GM19395 (cell line): ENCODE data around the gene NHEJ1.

ENCODE experiments used
- ATAC-seq: cut with Tn5 transposase; IDR thresholded peaks from one replicate; pipeline ENCODE4 v1.9.1; 2021; ENCODE audit warnings: mild to moderate bottlenecking, moderate library complexity; ENCODE audit not compliant: unreplicated experiment

Gene NHEJ1

DNA sequence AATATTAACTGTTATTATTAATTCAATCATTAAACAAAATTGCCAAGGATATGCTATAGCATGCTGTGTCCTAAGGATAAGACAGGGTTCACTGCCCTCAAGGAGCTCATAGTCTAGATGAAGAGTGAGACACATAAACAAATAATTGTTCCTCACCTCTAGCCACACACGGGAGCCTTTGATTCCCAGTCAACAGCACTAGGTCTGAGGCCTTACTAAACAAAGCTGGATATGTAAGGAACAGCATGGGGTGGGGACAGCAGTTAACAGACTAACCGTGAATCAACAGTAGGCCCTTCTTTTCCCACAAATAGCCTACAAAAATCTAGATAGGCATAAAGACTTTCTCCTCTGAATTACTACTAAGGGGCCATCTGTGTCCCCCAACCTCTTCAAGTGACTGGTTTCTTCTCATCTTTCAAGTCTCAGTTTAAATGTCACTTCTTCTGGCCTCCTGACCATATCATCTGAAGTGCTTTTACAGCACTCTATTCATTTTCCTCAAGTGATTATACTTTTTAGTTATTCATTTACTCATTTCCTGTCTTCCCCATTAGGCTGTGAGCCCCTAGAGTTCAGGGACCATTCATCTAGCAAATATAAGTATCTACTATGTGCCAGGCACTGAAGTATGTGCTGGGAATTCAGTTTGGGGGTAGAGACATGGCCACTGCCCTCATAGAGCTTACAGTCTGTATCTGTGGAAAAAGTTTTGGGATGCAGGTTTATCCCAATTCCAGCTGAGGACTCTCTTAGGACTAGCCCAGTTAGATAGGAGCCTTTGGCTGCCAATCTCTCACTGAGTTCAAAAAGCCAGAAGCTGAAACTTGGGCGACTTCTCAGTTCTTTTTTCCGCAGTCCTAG lies 69.9 kb downstream of the NHEJ1 start:
- no peak for ATAC-seq

DNA sequence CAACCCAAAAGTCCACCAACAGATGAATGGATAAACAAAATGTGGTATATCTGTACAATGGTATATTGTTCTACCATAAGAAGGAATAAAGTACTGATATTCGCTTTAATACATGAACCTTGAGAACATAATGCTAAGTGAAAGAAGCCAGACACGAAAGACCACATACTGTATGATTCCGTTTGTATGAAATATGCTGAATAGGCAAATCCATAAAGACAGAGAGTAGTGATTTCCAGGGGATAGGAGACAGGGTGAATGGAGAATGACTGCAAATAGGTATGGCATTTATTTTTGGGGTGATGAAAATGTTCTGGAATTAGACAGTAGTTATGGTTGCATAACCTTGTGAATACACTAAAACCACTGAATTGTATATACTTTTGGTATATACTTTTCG lies 71.3 kb downstream of the NHEJ1 start:
- ATAC-seq = no peak

DNA sequence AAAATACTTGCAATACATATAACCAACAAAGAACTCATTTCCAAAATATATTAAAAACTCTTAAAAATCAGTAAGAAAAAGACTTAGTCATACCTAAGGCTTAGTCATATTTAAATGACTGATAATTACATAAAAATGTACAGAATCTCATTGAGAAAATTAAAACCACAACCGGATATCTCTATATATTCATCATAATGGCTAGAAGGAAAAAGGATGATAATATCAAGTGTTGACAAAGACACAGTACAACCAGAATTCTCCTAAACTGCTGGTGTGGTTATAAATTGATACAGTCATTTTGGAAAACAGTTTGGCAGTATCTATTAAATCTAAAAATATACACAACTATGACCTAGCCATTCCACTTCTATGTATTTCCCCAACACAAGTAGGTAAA lies 72.8 kb downstream of the NHEJ1 start:
- ATAC-seq = no peak

DNA sequence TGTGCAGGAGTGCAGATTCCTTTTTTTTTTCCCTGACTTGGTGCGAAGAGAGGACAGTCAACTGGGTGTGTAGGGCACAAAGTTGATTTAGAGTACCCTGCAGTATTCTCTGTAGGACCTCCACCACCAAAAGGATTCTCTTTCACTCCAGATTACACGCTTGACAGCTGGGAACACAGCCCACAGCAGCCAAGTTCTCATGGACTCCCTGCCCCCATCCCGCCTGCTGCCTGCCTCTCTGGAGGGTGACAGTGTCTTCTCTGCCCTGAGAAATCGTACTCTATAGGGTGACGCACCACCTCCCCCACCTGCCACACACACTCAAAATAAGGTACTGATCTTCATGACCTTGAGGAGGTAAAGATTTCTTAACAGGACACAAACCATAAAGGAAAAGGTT lies 73.3 kb downstream of the NHEJ1 start:
- no peak for ATAC-seq

DNA sequence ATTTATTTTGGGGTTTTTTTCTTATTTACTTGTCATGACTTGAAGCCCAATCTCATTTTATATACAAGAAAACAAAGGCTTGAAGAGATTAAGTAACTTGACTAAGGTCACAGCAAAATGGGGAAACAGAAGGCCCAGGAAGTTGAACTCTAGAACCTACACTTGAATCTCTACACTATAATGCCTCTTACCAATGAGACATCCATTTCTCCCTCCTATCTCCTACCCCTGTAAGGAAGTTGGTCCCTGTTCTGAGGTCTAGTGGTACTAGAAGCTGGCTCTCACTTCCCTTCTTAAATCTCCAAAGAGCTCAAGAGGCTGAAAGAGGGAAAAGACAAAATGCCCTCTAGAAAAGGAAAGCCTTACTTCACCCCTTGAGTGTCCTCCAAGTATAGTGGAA lies 74.4 kb downstream of the NHEJ1 start:
- ATAC-seq = no peak

DNA sequence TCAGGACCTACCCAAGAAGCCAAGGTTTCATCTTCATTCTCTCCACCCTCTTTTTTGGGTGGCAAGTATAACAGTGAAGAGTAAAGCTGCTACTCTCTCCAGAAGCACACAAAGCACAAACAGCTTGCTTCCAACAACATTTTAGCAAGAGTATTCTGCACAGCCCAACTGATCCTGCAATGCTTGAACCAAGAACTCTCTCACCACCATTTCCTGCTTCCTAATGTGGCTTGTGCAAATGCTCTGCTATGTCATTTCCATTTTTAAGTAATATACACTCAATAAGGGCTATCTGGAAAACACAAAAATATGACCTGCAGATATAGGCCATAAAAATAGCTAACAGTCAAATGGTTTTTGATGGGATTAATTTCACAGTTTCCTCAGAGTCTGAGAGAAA lies 75.8 kb downstream of the NHEJ1 start:
- no peak for ATAC-seq

DNA sequence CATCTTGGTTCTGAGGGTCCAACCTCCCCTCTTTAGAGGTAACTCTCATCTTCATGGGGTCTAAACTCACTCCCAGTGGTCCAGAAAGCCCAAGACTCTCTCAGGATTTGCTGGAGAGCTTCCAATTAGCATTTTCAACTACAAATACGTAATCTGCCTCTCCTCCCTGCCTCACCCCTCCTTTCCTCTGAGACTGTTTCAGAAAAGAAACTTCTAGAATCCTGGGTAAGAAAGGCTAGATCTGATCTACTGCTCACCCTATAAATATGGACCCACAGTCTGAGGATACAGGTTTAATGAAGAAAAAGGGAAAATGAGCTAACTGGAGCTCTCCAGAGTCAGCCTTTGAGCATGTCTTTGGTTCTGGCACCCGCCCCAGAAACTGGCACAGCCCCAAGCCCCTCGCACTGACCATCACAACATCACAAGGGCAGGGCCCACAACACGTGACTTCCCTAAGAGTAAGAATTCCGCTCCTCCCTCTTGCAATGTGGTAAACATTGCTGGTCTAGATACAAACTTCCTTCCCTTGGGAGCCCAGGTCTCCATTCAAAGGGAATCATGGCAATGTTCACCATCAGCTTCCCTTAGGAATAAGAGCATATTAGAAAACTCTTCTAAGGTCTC lies 78.2 kb downstream of the NHEJ1 start:
- ATAC-seq = no peak

DNA sequence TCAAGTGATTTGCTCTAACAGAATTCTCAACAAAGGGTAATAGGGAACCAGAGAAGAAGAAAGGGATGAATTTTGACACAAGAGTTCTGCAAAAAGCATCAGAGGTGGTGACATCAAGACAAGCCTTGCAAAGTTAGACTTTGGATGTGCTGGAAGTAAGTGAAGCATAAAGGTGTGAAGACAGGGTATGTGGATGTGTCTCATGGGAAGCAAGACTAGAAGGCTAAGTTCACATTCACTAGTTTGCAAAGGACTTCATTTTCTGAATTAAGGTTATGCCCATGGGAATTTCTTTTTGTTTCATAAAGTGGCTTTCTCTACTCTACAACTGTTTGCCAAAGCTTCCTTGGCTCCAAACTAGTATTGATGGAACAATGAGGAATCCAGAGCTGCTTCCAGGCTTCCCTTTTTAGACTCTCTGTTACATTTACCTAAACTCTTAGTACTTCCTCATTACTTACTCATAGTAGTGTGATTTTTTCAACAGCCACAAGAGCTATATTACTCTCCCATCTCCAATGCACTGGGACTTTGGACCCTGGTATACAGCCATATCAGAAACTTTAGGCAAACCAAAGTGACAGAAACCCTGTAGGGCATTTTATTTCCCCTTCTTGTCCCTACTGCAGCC lies 78.8 kb downstream of the NHEJ1 start:
- no peak for ATAC-seq

DNA sequence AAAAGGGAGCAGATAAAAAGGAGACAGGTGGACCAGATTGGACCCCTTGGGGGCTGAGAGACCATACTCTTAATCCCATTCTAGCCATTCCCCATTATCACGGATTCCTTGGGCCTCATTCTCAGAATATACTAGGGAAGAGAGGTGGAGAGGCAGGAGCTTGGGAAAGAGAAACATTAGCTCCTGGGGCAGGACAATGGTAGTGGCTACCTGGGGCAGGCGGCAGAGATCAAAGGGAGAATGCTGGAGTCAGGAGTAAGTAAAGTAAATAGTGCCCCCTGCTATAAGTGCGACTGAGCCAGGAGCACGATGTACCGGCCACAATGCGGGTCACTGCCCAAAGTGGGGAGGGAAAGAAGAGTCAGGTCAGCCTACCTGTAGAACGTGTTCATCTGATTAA lies 79.5 kb downstream of the NHEJ1 start:
- ATAC-seq = no peak

DNA sequence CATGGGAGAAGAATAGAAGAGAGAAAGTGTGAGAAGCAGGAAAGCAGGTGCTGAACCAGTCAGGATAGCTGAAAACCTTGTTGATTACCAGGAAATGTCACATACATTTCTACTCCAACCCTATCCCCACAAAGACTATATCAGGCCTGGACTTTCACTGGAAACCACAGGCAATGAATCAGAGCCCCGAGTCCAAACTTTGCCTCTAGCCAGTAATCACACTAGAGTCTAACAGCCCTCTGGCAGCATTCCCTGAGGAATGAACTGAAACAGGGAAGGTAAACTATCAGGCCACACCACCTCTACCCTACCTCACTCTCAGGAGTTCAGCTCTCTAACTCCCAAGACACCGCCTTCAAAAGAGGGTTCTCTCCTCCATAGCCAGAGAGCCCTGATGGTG lies 81.2 kb downstream of the NHEJ1 start:
- no peak for ATAC-seq

DNA sequence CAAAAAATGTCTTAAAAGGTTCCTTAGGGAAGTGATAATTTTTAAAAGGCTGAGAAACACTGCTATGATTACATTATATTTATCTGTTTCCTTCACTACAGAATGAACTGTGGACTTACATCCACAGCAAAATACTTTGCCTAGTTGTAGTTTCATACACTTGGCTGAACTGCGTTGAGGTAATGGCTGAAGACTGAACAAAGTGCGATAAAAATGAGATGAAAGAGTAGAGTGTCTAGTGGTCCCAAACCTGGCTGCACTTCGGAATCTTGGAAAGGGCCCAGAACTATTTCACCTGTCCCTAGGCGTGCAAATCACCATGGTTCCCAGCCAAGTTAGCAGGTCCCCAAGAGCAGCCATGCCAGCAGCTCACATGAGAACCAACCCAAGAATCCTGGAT lies 81.7 kb downstream of the NHEJ1 start:
- ATAC-seq = no peak

DNA sequence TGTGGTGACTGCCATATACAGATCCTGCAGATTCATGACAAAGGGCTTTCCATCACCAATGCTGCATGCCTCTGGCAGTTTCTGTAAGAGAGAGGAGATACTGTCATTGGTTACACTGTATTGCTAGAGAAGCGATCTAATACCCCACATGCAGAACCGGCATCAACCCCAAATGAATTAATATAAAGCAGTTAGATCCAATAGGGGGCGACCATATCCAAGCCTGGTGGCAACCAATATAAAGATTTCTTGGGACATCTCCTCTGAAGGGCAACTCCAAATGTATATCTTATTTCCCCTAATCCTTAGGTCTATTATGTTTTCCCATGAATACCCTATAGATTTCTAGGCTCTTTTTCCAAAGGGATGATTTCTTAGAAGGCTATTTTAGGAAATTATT lies 82.5 kb downstream of the NHEJ1 start:
- no peak for ATAC-seq

DNA sequence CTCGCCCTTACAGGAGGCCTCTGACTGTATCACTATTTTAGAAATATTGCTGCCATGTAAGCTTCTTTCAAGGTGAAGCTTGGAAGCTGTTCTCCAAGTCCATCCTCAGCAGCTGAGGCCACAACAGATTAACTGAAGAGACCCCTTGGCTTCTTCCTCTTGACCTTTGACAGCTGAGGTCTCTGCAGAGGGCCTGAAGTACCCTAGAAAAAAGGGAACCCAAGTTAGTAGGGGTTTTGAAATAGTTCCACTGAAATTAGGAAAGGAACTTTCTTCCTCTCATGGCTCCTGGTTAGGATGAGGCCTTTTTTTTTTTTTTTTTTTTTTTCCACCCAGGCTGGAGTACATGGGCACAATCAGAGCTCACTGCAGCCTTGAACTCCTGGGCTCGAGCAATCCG lies 84.4 kb downstream of the NHEJ1 start:
- no peak for ATAC-seq

DNA sequence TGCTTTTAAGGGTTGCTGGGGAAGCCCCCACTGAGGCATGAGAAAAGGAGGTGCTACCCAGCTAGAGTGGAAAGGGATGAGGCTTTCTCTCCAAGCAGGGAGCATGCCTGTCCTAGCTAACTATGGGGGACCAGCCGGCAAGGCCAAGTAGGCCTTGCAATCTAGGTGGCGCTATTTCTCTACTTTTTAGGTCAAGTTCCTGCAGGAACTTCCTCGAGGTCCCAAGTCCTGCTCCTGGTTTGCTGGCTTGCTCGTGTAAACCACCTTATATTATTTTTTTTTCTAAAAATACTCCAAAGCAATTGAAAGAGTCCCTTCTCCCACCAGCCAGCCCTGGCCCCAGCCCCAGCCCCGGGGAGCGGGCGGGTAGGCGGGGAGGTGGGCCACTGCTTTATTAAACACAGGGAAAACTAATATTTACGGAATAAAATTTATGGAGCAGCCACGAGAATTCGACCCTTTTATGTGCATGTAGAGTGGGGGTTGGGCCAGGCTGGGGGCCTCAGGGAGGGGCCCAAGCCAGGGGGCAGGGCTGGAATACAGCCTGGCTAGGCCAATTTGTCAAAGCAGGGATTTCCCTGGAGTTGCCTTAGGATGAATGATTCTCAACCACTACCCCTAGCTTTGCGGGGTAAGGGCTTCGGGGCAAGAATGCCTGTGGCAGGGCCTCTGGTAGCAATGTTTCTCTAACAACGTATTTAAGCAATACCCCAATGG lies 87.0 kb downstream of the NHEJ1 start:
- ATAC-seq = no peak

DNA sequence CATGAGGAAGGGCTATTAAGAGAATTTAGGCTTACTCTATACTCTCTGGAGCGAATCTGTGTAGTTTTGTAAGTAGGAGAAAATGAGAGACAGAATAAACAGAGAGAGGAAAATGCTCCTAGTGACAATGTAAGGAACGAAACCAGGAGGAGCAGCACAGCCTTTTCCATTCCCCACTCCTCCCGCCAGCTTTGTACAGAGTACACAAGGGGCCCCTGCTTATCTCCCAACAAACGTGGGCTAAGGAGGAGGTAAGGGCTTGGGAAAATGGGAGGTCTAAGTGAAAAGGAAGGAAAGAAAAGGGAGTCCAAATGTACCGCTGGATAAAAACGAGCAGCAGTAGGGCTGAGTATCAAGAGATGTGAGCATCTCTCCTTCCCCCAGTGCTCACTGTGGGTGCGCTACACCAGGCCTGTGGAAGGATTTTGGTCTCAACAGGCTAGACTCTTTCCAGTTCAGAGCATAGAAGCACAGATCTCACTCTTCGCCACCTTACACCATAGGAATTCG lies 87.8 kb downstream of the NHEJ1 start:
- no peak for ATAC-seq

DNA sequence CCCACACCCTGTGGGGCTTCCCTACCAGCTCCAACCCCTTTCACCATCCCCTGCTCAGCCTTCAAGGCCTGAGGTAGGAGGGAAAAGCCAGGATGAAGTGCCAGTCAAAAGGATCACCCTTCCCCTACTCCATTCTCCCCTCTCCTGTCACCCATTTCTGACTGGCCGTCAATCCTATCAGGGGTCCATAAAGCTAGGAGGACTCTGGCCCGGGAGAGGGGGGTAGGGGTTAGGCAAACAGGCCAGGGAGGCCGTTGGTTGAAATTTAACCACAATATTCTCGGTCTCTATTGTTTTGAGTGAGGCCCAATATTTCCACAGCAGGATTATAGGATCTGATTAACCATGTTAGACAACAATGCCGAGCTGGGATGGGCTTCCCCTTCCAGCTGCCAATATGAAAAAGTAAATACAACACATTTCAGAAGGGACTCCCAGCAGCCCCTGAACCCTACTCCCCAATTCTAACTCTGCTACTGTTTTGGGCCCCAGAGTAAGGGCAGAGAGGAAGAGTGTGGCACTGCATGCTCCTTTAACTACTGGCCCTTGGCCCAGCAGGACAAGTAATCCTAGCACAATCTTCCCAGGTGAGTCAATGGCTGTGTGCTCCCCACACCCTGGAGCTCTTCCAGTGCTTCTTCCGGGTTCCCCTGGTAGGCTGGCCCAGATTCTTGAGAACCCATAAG lies 89.3 kb downstream of the NHEJ1 start:
- ATAC-seq = no peak

DNA sequence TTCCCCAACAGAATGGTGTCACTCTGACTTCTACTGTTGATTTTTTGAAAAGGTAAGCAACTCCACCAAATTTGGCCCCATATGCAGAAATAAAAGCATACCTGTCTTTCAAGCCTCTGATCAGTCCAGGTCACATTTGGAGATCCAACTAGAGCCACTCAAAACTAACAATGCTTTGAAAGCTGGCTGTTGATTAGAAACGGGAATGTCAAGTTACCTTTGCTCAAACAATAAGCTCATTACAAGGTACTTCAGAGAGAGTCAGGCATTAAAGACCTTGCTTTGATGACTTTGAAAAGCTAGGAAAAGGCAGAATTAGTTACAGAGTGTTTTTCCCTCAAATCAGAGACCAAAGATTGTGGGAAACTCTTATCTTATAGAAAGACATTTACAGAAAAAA lies 95.1 kb downstream of the NHEJ1 start:
- ATAC-seq = no peak

DNA sequence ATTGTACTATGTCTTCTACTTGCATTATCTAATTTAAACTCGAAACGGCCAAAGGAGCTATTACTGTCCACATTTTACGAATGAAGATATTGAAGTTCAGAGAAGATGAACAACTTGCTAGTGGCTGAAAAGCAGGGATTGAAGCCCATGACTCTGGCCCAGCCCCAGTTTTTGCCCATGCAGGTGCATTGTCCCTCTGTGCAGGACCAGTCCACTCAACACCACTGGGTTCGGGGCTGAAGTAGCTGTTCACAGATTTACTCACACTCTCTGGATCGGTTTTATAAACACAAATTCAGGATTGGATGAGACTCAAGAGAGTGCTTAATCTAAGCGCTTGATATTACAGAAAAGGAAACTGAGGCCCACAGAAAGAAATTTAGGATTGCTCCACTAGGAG lies 98.5 kb downstream of the NHEJ1 start:
- ATAC-seq = no peak

DNA sequence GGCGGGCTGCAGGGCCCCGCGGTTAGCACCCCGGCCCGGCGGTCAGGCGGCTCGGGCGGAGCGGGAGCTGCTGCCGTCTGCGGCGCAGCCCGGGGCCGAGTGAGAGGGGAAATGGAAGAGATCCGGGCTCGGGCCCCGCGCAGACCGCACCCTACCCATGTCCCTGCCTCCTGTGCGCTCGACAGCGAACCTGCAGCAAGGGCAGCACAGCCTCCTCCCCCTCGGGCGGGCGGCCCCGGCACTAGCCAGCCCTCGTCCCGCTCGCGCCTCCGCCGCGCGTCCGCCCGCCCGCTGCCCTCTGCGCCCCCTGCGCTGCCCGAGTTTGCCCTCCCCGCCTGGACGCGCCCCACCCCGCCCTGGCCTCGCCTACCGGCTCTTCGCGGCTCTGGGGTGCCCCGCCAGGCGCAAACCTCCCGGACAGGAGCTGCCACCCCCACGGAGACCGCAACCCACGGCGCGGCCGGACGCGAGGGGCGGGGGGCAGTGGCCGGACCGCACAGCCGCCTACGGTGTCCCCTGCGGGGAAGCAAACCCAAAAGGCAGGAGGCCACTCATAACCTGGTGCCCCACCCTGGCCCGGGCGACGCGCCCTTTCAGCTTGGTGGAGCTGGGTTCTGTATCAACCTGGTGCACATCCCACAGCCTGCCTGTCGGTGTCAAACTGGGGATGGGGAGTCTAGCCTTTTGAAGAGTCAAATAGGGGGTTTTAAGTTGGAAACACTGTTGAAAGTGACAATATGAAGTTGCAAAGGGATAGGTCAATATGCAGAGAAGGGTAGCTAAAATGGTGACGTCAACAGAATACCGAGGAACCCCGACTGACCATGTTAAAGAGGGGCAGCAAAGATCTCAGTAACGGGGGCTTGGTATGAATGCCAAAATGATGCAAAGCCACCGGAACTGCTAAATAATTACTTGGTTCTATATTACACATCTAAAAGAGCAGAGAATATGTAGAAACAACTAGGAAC lies 99.5 kb downstream of the NHEJ1 start, which contains the start of gene IHH:
Gene IHH, minus strand, starts transcription at position 101 of the 971 bp plus-strand sequence. CDS start 454 bp downstream, outside the sequence.
- no peak for ATAC-seq
